IMR-90 (cell line): Measurements from ENCODE around the gene CYB5R2. TPM values are rescaled to one million over a fixed set of nuclear protein-coding genes. Genes with fewer than 3 reads are reported as not detected.

Experiments used
- ATAC-seq: fragments of 200-7000 bp; cut with Tn5 transposase; 2 replicates; pipeline ENCODE4 v1.9.1; 2020; ENCODE audit warnings: low read depth, mild to moderate bottlenecking, moderate library complexity
- BruUV-seq: library from RNA; stranded (reverse); fragments of 400-500 nt; replicated peaks from 2 replicates; lab custom pipeline; 2021; lab: Mats Ljungman, UMichigan
- CTCF ChIA-PET: fragments of 300-600 bp; formaldehyde crosslinking; extraction: SDS; loops from one replicate; lab custom pipeline; 2021; ENCODE audit warnings: antibody characterized with exemption; lab: Yijun Ruan, JAX
- POLR2A ChIA-PET: fragments of 300-600 bp; sonication (Branson Sonifier 250); formaldehyde crosslinking; loops from one replicate; lab custom pipeline; 2022; ENCODE audit warnings: antibody characterized with exemption; ENCODE audit not compliant: unreplicated experiment; lab: Charles Lee
- DNase-seq: peaks from one replicate; pipeline ENCODE4 v3.0.0; 2013
- H2AFZ ChIP-seq: replicated peaks from 2 replicates; pipeline ENCODE3; 2013; ENCODE audit warnings: low read length, mild to moderate bottlenecking; ENCODE audit not compliant: poor library complexity
- H2AK5ac ChIP-seq: 2 replicates; pipeline ENCODE4 v1.6.1; 2013; ENCODE audit warnings: low read depth, low read length, inconsistent platforms
- H2AK9ac ChIP-seq: replicated peaks from 2 replicates; pipeline ENCODE3; 2013; ENCODE audit warnings: mild to moderate bottlenecking, low read depth, low read length, moderate library complexity; ENCODE audit not compliant: poor library complexity
- H2BK120ac ChIP-seq: 2 replicates; pipeline ENCODE4 v1.6.1; 2013; ENCODE audit warnings: low read depth, low read length, inconsistent platforms
- H2BK15ac ChIP-seq: 3 replicates; pipeline ENCODE4 v1.6.1; 2013; ENCODE audit warnings: low read depth, low read length, inconsistent platforms
- H2BK20ac ChIP-seq: 2 replicates; pipeline ENCODE4 v1.6.1; 2013; ENCODE audit warnings: low read depth, mild to moderate bottlenecking, inconsistent platforms, low read length, moderate library complexity
- H2BK5ac ChIP-seq: 2 replicates; pipeline ENCODE4 v1.6.1; 2013; ENCODE audit warnings: mild to moderate bottlenecking, low read depth, low read length, inconsistent platforms; ENCODE audit not compliant: poor library complexity, severe bottlenecking
- H3K14ac ChIP-seq: replicated peaks from 2 replicates; pipeline ENCODE4 v1.6.1; 2013; ENCODE audit warnings: low read depth, low read length, inconsistent platforms
- H3K18ac ChIP-seq: 2 replicates; pipeline ENCODE4 v1.6.1; 2013; ENCODE audit warnings: low read depth, low read length, control low read depth
- H3K23ac ChIP-seq: 2 replicates; pipeline ENCODE4 v1.6.1; 2013; ENCODE audit warnings: low read depth, low read length, inconsistent platforms
- H3K27ac ChIP-seq: 2 replicates; pipeline ENCODE4 v1.5.1; 2013; ENCODE audit warnings: mild to moderate bottlenecking, control low read depth, low read length; ENCODE audit not compliant: insufficient read depth
- H3K27me3 ChIP-seq: 2 replicates; pipeline ENCODE4 v1.6.1; 2013; ENCODE audit warnings: low read length; ENCODE audit not compliant: control insufficient read depth, insufficient read depth
- H3K36me3 ChIP-seq: 2 replicates; pipeline ENCODE4 v1.6.1; 2013; ENCODE audit warnings: low read length, mixed read lengths; ENCODE audit not compliant: control insufficient read depth, insufficient read depth
- H3K4ac ChIP-seq: 2 replicates; pipeline ENCODE4 v1.6.1; 2013; ENCODE audit warnings: low read depth, low read length, inconsistent platforms
- H3K4me1 ChIP-seq: 2 replicates; pipeline ENCODE4 v1.6.1; 2013; ENCODE audit warnings: low read length, mixed read lengths; ENCODE audit not compliant: control insufficient read depth, insufficient read depth
- H3K4me2 ChIP-seq: 2 replicates; pipeline ENCODE4 v1.6.1; 2013; ENCODE audit warnings: low read depth, mild to moderate bottlenecking, control low read depth, low read length, moderate library complexity
- H3K4me3 ChIP-seq: 2 replicates; pipeline ENCODE4 v1.5.1; 2013; ENCODE audit warnings: low read depth, mild to moderate bottlenecking, control low read depth, low read length, moderate library complexity; ENCODE audit not compliant: insufficient read depth
- H3K56ac ChIP-seq: 2 replicates; pipeline ENCODE4 v1.6.1; 2013; ENCODE audit warnings: low read length, inconsistent platforms; ENCODE audit not compliant: insufficient read depth; ENCODE audit errors: extremely low read depth
- H3K79me1 ChIP-seq, 2 experiments: 2 replicates each; pipeline ENCODE4 v1.6.1; 2013; ENCODE audit warnings: low read length in 2 of 2, inconsistent platforms in 1 of 2, low read depth in 1 of 2
- H3K9ac ChIP-seq: 2 replicates; pipeline ENCODE4 v1.6.1; 2013; ENCODE audit warnings: low read depth, low read length, control low read depth
- H3K9me1 ChIP-seq: 2 replicates; pipeline ENCODE4 v1.6.1; 2013; ENCODE audit warnings: low read length, inconsistent platforms; ENCODE audit not compliant: insufficient read depth
- H3K9me3 ChIP-seq: 2 replicates; pipeline ENCODE4 v1.6.1; 2013; ENCODE audit warnings: low read length; ENCODE audit not compliant: control insufficient read depth, insufficient read depth
- H4K20me1 ChIP-seq: 2 replicates; pipeline ENCODE4 v1.6.1; 2013; ENCODE audit warnings: low read length, inconsistent platforms; ENCODE audit not compliant: insufficient read depth
- H4K5ac ChIP-seq: 2 replicates; pipeline ENCODE4 v1.6.1; 2013; ENCODE audit warnings: mild to moderate bottlenecking, low read depth, low read length, control low read depth
- H4K8ac ChIP-seq, 2 experiments: 2 replicates each; pipeline ENCODE4 v1.6.1; 2013; ENCODE audit warnings: low read depth in 2 of 2, low read length in 2 of 2, control low read depth in 1 of 2, inconsistent platforms in 1 of 2
- H4K91ac ChIP-seq: 2 replicates; pipeline ENCODE4 v1.6.1; 2013; ENCODE audit warnings: low read depth, low read length, inconsistent platforms; ENCODE audit not compliant: insufficient read depth
- FOS ChIP-seq: fragments of 150-350 bp; IDR thresholded peaks from 2 replicates; pipeline ENCODE4 v1.6.1; 2016; ENCODE audit warnings: low read depth, low read length
- MAFK ChIP-seq: IDR thresholded peaks from 2 replicates; pipeline ENCODE4 v1.6.1; 2012; ENCODE audit warnings: low read depth, low read length, improper control_type of control experiment
- WGBS, 2 experiments: methylation state at CpG; one replicate each; pipeline versions ENCODE4 v1.1.5 to v1.1.7; 2013; ENCODE audit warnings: missing lambda C conversion rate in 2 of 2; ENCODE audit not compliant: insufficient read length in 1 of 2; ENCODE audit errors: extremely low coverage in 2 of 2; 5-methylcytosine and 5-hydroxymethylcytosine counted together
- dilution Hi-C: fragments of 300-500 bp; cut with HindIII; formaldehyde crosslinking; loops from one replicate; pipeline ENCODE4 v1.14.3; 2018; ENCODE audit warnings: low sequenced_read_pairs; ENCODE audit not compliant: unreplicated experiment
- in situ Hi-C: fragments of 300-500 bp; cut with MboI; formaldehyde crosslinking; loops from 3 replicates; pipeline ENCODE4 v1.14.3; 2019; ENCODE audit warnings: low sequenced_read_pairs, inconsistent platforms, mixed read lengths
- intact Hi-C: fragments of 100-400 bp; cut with micrococcal nuclease; formaldehyde crosslinking; loops from 2 replicates; pipeline ENCODE4 v1.10.0; 2022
- polyA plus RNA-seq, 3 experiments: library from polyadenylated mRNA; depleted of rRNA; stranded (reverse); fragments of >200 nt; gene quantifications; 2 replicates each; pipeline ENCODE4 v1.2.3, GENCODE V29; 2012; ENCODE audit warnings: low replicate concordance in 1 of 3
- total RNA-seq: library from RNA; depleted of rRNA; stranded (reverse); fragments of >200 nt; gene quantifications from 2 replicates; pipeline ENCODE4 v1.2.3, GENCODE V29; 2012

Gene CYB5R2
- total and polyA plus RNA-seq, 2 of the 4 experiments (the other 2 are of a cell fraction), result 4.5 to 4.7 TPM

GRCh38 chr11:7692426-7692825, 19.1 kb upstream of the CYB5R2 start:
- Histone ChIP-seq H3K23ac (no peak overlapping the region), H3K18ac (0 out of 2 replicates have a peak overlapping the region, but pooled peaks have one; percentile 17), H3K56ac (no peak overlapping the region), H2BK15ac (no peak overlapping the region), H3K79me1 (no peaks in the 10 kb centered on the region), H4K91ac (no peak overlapping the region), H3K4me1 (0 out of 2 replicates have a peak, but pooled peaks cover 2% of the 10 kb centered on the region), H3K9me3 (no peaks in the 10 kb centered on the region), H3K14ac (no peak overlapping the region), H3K27ac (no peak overlapping the region), H3K4me2 (no peak overlapping the region; the same call in 1 of the 2 replicates), H2AK5ac (no peak overlapping the region), H2BK20ac (no peak overlapping the region), H4K5ac (no peak overlapping the region), H2BK5ac (no peak overlapping the region), H3K4me3 (no peak overlapping the region), H3K9ac (no peak overlapping the region), H3K27me3 (peaks cover 10% of the 10 kb centered on the region), H3K4ac (no peak overlapping the region), H2BK120ac (no peak overlapping the region), H4K20me1 (no peaks in the 10 kb centered on the region), H3K36me3 (no peaks in the 10 kb centered on the region), H4K8ac (no peak overlapping the region), H3K9me1 (no peaks in the 10 kb centered on the region), H2AK9ac (no peak overlapping the region), H2AFZ (no peak overlapping the region)
- intact Hi-C loops, result loop anchor here (5.0 kb wide), 1 partner anchor 295 kb away; the partner anchor contains the start of gene EIF3F
- dilution Hi-C loops, result no loop called here
- no TSS peak for BruUV-seq
- ChIA-PET CTCF (interaction anchor here (0.6 to 1.4 kb wide), 2 partner anchors 121 to 646 kb away, joined by 3 to 6 read pairs; no protein-coding TSS in a partner anchor), POLR2A (no interaction called here)
- TF ChIP-seq MAFK (peak; percentile 4; the same call in 1 of the 2 replicates), FOS (no peak)
- DNase-seq (no peak), ATAC-seq (no peak)
- no CpG with 5 or more reads among the region's 3 CpGs for WGBS, 2 experiments
- in situ Hi-C loops, result loop anchor here (25.0 kb wide), 2 partner anchors 395 to 580 kb away; partner anchors contain the start of gene TUB
